ENCODE measurements around the gene IGDCC3.

IGDCC3 gene

GRCh38 chr15:65327651-65328393 lies 50.0 kb downstream of the IGDCC3 start:
- no peak for DNase-seq (ENCODE audit: low read depth)

- no peak for DNase-seq (ENCODE audit: low read depth)
Observed at GRCh38 chr15:65326818-65327217, 51.0 kb downstream of the IGDCC3 start.

- DNase-seq (ENCODE audit: low read depth) = no peak
Observed at GRCh38 chr15:65326117-65326526, 51.7 kb downstream of the IGDCC3 start.

- no peak for DNase-seq (ENCODE audit: low read depth)
Observed at GRCh38 chr15:65323071-65323511, 54.7 kb downstream of the IGDCC3 start.

- peak; percentile 59 for DNase-seq (ENCODE audit: low read depth)
Observed at GRCh38 chr15:65318870-65319356, 58.9 kb downstream of the IGDCC3 start.

GRCh38 chr15:65312400-65312916 lies 65.3 kb downstream of the IGDCC3 start:
- no peak for DNase-seq (ENCODE audit: low read depth)

- no peak for DNase-seq (ENCODE audit: low read depth)
Observed at GRCh38 chr15:65311760-65312159, 66.0 kb downstream of the IGDCC3 start.

- no peak for DNase-seq (ENCODE audit: low read depth)
Observed at GRCh38 chr15:65310431-65311137, 67.2 kb downstream of the IGDCC3 start.

- DNase-seq (ENCODE audit: low read depth) = no peak
Observed at GRCh38 chr15:65309882-65310418, 67.9 kb downstream of the IGDCC3 start.

GRCh38 chr15:65307978-65308377 lies 69.8 kb downstream of the IGDCC3 start:
- no peak for DNase-seq (ENCODE audit: low read depth)

- no peak for DNase-seq (ENCODE audit: low read depth)
Observed at GRCh38 chr15:65306551-65306950, 71.3 kb downstream of the IGDCC3 start.

GRCh38 chr15:65305776-65306175 lies 72.0 kb downstream of the IGDCC3 start:
- no peak for DNase-seq (ENCODE audit: low read depth)

GRCh38 chr15:65305150-65305758 lies 72.5 kb downstream of the IGDCC3 start:
- DNase-seq (ENCODE audit: low read depth) = no peak

- peak; percentile 55 for DNase-seq (ENCODE audit: low read depth)
Observed at GRCh38 chr15:65304381-65305149, 73.2 kb downstream of the IGDCC3 start, which contains the start of gene RNU5B-1. TSS of gene RNU5B-1 (plus strand) at chr15:65304677.

GRCh38 chr15:65303687-65304380 lies 74.0 kb downstream of the IGDCC3 start:
- no peak for DNase-seq (ENCODE audit: low read depth)

GRCh38 chr15:65302061-65302460 lies 75.7 kb downstream of the IGDCC3 start:
- DNase-seq (ENCODE audit: low read depth) = no peak

GRCh38 chr15:65300924-65301441 lies 76.8 kb downstream of the IGDCC3 start:
- DNase-seq (ENCODE audit: low read depth) = no peak

GRCh38 chr15:65298731-65299130 lies 79.1 kb downstream of the IGDCC3 start:
- DNase-seq (ENCODE audit: low read depth) = no peak

- DNase-seq (ENCODE audit: low read depth) = no peak
Observed at GRCh38 chr15:65292938-65293518, 84.8 kb downstream of the IGDCC3 start.

GRCh38 chr15:65290228-65290627 lies 87.6 kb downstream of the IGDCC3 start:
- no peak for DNase-seq (ENCODE audit: low read depth)

Data from activated T-cell treated with anti-CD3 and anti-CD28 coated beads for 1 hour (primary cell).